HepG2 (cell line): ENCODE data around the gene ROMO1. TPM values are rescaled to one million over a fixed set of nuclear protein-coding genes. Genes with fewer than 3 reads are reported as not detected.

Source experiments
- CAMTA2 ChIP-seq: sonication (generic); formaldehyde crosslinking; IDR thresholded peaks from 2 replicates; pipeline ENCODE4 v1.4.0; 2020; ENCODE audit warnings: mild to moderate bottlenecking, missing genetic modification reagents, borderline replicate concordance
- CCAR2 ChIP-seq: fragments of 200-400 bp; formaldehyde crosslinking; optimal IDR thresholded peaks from 2 replicates; pipeline ENCODE3; 2018; ENCODE audit warnings: low read depth, mild to moderate bottlenecking, low read length, moderate library complexity
- GTF3A ChIP-seq: sonication (generic); formaldehyde crosslinking; conservative IDR thresholded peaks from 2 replicates; pipeline ENCODE4 v1.4.0; 2020; ENCODE audit warnings: mild to moderate bottlenecking, missing genetic modification reagents
- HNF1B ChIP-seq: sonication (generic); formaldehyde crosslinking; IDR thresholded peaks from 2 replicates; pipeline ENCODE4 v1.5.1; 2020; ENCODE audit warnings: mild to moderate bottlenecking, moderate library complexity, missing genetic modification reagents
- IRX3 ChIP-seq: sonication (generic); formaldehyde crosslinking; IDR thresholded peaks from 2 replicates; pipeline ENCODE4 v1.8.1; 2023; ENCODE audit warnings: mild to moderate bottlenecking, low read depth, missing genetic modification reagents, borderline replicate concordance
- MAFK ChIP-seq, 2 experiments: IDR thresholded peaks in 1 of 2; conservative IDR thresholded peaks in 1 of 2; 2 replicates each; pipeline ENCODE4 v1.6.1; 2011; ENCODE audit warnings: improper control_type of control experiment in 2 of 2, low read length in 2 of 2
- PATZ1 ChIP-seq: sonication (generic); formaldehyde crosslinking; IDR thresholded peaks from 2 replicates; pipeline ENCODE4 v1.4.0; 2020; ENCODE audit warnings: missing genetic modification reagents
- SNAPC2 ChIP-seq: sonication (generic); formaldehyde crosslinking; IDR thresholded peaks from 2 replicates; pipeline ENCODE4 v1.8.1; 2022; ENCODE audit warnings: mild to moderate bottlenecking, missing genetic modification reagents
- TBP ChIP-seq: sonication (generic); formaldehyde crosslinking; IDR thresholded peaks from 2 replicates; pipeline ENCODE4 v1.5.0; 2020; ENCODE audit warnings: missing genetic modification reagents
- TSC22D2 ChIP-seq: sonication (generic); formaldehyde crosslinking; IDR thresholded peaks from 2 replicates; pipeline ENCODE4 v1.5.1; 2020; ENCODE audit warnings: missing genetic modification reagents, mild to moderate bottlenecking, borderline replicate concordance
- ZFY ChIP-seq: sonication (generic); formaldehyde crosslinking; IDR thresholded peaks from 2 replicates; pipeline ENCODE4 v1.4.0; 2020; ENCODE audit warnings: missing genetic modification reagents
- ZNF230 ChIP-seq: sonication (generic); formaldehyde crosslinking; IDR thresholded peaks from 2 replicates; pipeline ENCODE4 v1.4.0; 2020; ENCODE audit warnings: mild to moderate bottlenecking, missing genetic modification reagents
- ZNF431 ChIP-seq: sonication (generic); formaldehyde crosslinking; IDR thresholded peaks from 2 replicates; pipeline ENCODE4 v1.9.0; 2022; ENCODE audit warnings: missing genetic modification reagents, low read depth, mild to moderate bottlenecking, borderline replicate concordance
- ZNF512B ChIP-seq: sonication (generic); formaldehyde crosslinking; IDR thresholded peaks from 2 replicates; pipeline ENCODE4 v1.5.1; 2020; ENCODE audit warnings: missing genetic modification reagents, mild to moderate bottlenecking, borderline replicate concordance
- ZNF513 ChIP-seq: sonication (generic); formaldehyde crosslinking; conservative IDR thresholded peaks from 2 replicates; pipeline ENCODE4 v1.5.0; 2020; ENCODE audit warnings: missing genetic modification reagents
- ZNF550 ChIP-seq: sonication (generic); formaldehyde crosslinking; IDR thresholded peaks from 2 replicates; pipeline ENCODE4 v1.4.0; 2020; ENCODE audit warnings: mild to moderate bottlenecking, missing genetic modification reagents, borderline replicate concordance
- ZNF562 ChIP-seq: sonication (generic); formaldehyde crosslinking; IDR thresholded peaks from 2 replicates; pipeline ENCODE4 v1.8.0; 2022; ENCODE audit warnings: missing genetic modification reagents, borderline replicate concordance
- ZNF777 ChIP-seq: sonication (generic); formaldehyde crosslinking; IDR thresholded peaks from 2 replicates; pipeline ENCODE4 v1.4.0; 2020; ENCODE audit warnings: missing genetic modification reagents
- ZSCAN25 ChIP-seq: sonication (generic); formaldehyde crosslinking; IDR thresholded peaks from 2 replicates; pipeline ENCODE4 v1.8.0; 2022; ENCODE audit warnings: mild to moderate bottlenecking, missing genetic modification reagents
- polyA plus RNA-seq, 8 experiments: library from polyadenylated mRNA; depleted of rRNA in 3 of 8; stranded (reverse) in 7 of 8; unstranded in 1 of 8; fragments of >200 nt; fragmentation: Illumina TruSeq in 4 of 8; extraction: Trizol in 4 of 8; gene quantifications; 2 replicates each; pipeline versions ENCODE4 v1.2.1 to v1.2.3, GENCODE V29; 2011 to 2016; ENCODE audit warnings: low read depth in 4 of 8, missing spikeins in 1 of 8, mixed read lengths in 1 of 8; ENCODE audit not compliant: insufficient read depth in 1 of 8
- total RNA-seq, 5 experiments: library from RNA; depleted of rRNA; stranded (reverse); fragments of >200 nt; fragmentation: Illumina TruSeq; extraction: Trizol; gene quantifications; 2 replicates each; pipeline ENCODE4 v1.2.3, GENCODE V29; 2016; ENCODE audit warnings: low read depth in 1 of 5

ROMO1 gene
- total and polyA plus RNA-seq, 2 of the 13 experiments (the other 11 are each of a cell fraction or from before 2014, with no cell fraction given), result 636 to 755 TPM

GRCh38 chr20:35741892-35742740, 42.9 kb downstream of the ROMO1 start, which contains the start of gene RBM39 (continued):
- TF ChIP-seq ZNF431 (CRISPR knock-in tag), result peak; percentile 98
- TF ChIP-seq ZNF512B (CRISPR knock-in tag), result peak; percentile 97
- no peak for TF ChIP-seq TBP (CRISPR knock-in tag)
- TF ChIP-seq ZSCAN25, result peak; percentile 89; the same call in 1 of the 2 replicates
- peak; percentile 88 for TF ChIP-seq TSC22D2 (CRISPR knock-in tag)
- 0 out of 4 replicates have a peak, but pooled peaks of 1 of the 2 experiments have one; percentile 0 for TF ChIP-seq MAFK (conservative IDR thresholded peaks at IDR 0.05 in 1 of 2, IDR thresholded peaks at IDR 0.05 in 1 of 2; ENCODE audit: low read length in 2 of 2)
- TF ChIP-seq IRX3 (CRISPR knock-in tag), result peak; percentile 50; the same call in 1 of the 2 replicates
- TF ChIP-seq HNF1B (CRISPR knock-in tag), result peak; percentile 99
- TF ChIP-seq CCAR2, result peak; percentile 96
- TF ChIP-seq ZNF562 (CRISPR knock-in tag), result peak; percentile 64; the same call in 1 of the 2 replicates
- TF ChIP-seq PATZ1 (CRISPR knock-in tag), result peak; percentile 92
- TF ChIP-seq ZNF777 (CRISPR knock-in tag), result 0 out of 2 replicates have a peak, but pooled peaks have one; percentile 26
- peak; percentile 84; the same call in 1 of the 2 replicates for TF ChIP-seq ZNF230
- TF ChIP-seq ZFY, result peak; percentile 99
- peak; percentile 97 for TF ChIP-seq SNAPC2 (CRISPR knock-in tag)
- TF ChIP-seq CAMTA2 (CRISPR knock-in tag), result peak; percentile 74
- TF ChIP-seq GTF3A, result peak; percentile 95; the same call in 1 of the 2 replicates
- 0 out of 2 replicates have a peak, but pooled peaks have one; percentile 88 for TF ChIP-seq ZNF513 (CRISPR knock-in tag)
- TF ChIP-seq ZNF550 (CRISPR knock-in tag), result peak; percentile 51; the same call in 1 of the 2 replicates
